ENCODE data around the gene MAPRE3. TPM values are rescaled to one million over a fixed set of nuclear protein-coding genes. Genes with fewer than 3 reads are reported as not detected.

The MAPRE3 gene
- total RNA-seq, 1 donor from 2014 or later, result 27.0 TPM

DNA sequence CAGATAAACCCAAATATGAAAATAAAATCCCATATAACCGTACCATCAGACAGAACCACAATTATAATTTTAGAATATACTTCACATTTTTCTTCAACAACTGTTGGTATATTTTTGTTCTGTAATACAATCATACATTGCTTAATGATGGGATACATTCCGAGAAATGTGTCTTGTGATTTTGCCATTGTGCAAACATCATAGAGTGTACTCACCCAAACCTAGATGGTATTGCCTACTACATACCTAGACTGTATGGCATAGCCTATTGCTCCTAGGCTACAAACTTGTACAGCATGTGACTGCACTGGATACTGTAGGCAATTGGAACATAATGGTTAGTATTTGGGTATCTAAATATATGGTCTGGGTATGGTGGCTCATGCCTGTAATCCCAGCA, 30.6 kb downstream of the MAPRE3 start:
- H3K4me1 ChIP-seq (ENCODE audit: insufficient read depth, low read length), result peaks cover 9% of the 10 kb centered on the region
- no peaks in the 10 kb centered on the region for H3K79me2 ChIP-seq (ENCODE audit: insufficient read depth, low read length)
- no peaks in the 10 kb centered on the region for H3K27me3 Mint-ChIP-seq (ENCODE audit: low read depth, unreplicated experiment)
- no peaks in the 10 kb centered on the region for H3K36me3 ChIP-seq (ENCODE audit: insufficient read depth, low read length)
- no peak overlapping the region for H3K4me2 ChIP-seq (ENCODE audit: low read length)
- H2AFZ ChIP-seq (ENCODE audit: low read depth, low read length), result no peak overlapping the region
- no peak overlapping the region for H3K9ac ChIP-seq (ENCODE audit: low read length)
- H3K36me3 Mint-ChIP-seq (ENCODE audit: low read depth, unreplicated experiment), result no peaks in the 10 kb centered on the region
- no peaks in the 10 kb centered on the region for H3K9me3 ChIP-seq (ENCODE audit: insufficient read depth, low read depth, low read length)
- peaks cover 35% of the 10 kb centered on the region for H4K20me1 ChIP-seq (ENCODE audit: insufficient read depth, low read length)
- no peak overlapping the region for H3K4me3 ChIP-seq (ENCODE audit: insufficient read depth, low read depth, low read length)
- H3K4me1 Mint-ChIP-seq (ENCODE audit: low read depth, unreplicated experiment), result peaks cover 14% of the 10 kb centered on the region
- H3K27ac Mint-ChIP-seq (ENCODE audit: unreplicated experiment), result no peak overlapping the region
- DNase-seq (ENCODE audit: low read depth), result no peak
- H3K27me3 ChIP-seq (ENCODE audit: insufficient read depth, low read length), result peaks cover 6% of the 10 kb centered on the region
- H3K9me3 Mint-ChIP-seq (ENCODE audit: unreplicated experiment), result no peaks in the 10 kb centered on the region
- FAIRE-seq, result no peak
- no peak for TF ChIP-seq EZH2 (IDR thresholded peaks at IDR 0.05; ENCODE audit: insufficient read depth, low read length)
- TF ChIP-seq, protein P1, sequence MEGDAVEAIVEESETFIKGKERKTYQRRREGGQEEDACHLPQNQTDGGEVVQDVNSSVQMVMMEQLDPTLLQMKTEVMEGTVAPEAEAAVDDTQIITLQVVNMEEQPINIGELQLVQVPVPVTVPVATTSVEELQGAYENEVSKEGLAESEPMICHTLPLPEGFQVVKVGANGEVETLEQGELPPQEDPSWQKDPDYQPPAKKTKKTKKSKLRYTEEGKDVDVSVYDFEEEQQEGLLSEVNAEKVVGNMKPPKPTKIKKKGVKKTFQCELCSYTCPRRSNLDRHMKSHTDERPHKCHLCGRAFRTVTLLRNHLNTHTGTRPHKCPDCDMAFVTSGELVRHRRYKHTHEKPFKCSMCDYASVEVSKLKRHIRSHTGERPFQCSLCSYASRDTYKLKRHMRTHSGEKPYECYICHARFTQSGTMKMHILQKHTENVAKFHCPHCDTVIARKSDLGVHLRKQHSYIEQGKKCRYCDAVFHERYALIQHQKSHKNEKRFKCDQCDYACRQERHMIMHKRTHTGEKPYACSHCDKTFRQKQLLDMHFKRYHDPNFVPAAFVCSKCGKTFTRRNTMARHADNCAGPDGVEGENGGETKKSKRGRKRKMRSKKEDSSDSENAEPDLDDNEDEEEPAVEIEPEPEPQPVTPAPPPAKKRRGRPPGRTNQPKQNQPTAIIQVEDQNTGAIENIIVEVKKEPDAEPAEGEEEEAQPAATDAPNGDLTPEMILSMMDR (IDR thresholded peaks at IDR 0.05; ENCODE audit: insufficient read depth, low read depth, low read length), result no peak
- H3K27ac ChIP-seq (ENCODE audit: low read depth, low read length), result no peak overlapping the region
- no peak overlapping the region for H3K4me3 Mint-ChIP-seq (ENCODE audit: unreplicated experiment)

DNA sequence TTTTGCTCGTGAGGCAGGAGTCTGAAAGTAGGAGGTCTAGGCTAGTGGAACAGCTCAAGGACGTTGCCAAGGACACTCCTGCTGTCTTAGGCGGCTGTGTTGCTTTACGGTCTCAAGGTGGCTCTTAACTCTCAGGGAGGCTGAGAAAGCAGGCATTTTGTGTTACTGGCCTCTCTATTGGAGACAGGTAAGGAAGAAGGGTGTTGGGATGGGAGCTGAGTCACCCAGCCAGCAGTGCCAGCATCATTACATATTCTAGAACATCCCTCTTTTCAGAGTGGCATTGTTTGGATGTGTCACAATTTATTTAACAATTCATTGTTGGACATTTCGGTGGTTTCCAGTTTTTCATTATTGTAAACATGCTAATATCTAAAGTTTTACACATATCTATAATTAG, 31.5 kb downstream of the MAPRE3 start:
- no peaks in the 10 kb centered on the region for H3K36me3 ChIP-seq (ENCODE audit: insufficient read depth, low read length)
- no peak overlapping the region for H3K4me2 ChIP-seq (ENCODE audit: low read length)
- DNase-seq (ENCODE audit: low read depth) (no peak), FAIRE-seq (no peak)
- peaks cover 9% of the 10 kb centered on the region for H3K4me1 ChIP-seq (ENCODE audit: insufficient read depth, low read length)
- H3K27ac Mint-ChIP-seq (ENCODE audit: unreplicated experiment), result no peak overlapping the region
- peaks cover 14% of the 10 kb centered on the region for H3K4me1 Mint-ChIP-seq (ENCODE audit: low read depth, unreplicated experiment)
- peaks cover 6% of the 10 kb centered on the region for H3K27me3 ChIP-seq (ENCODE audit: insufficient read depth, low read length)
- no peak overlapping the region for H3K27ac ChIP-seq (ENCODE audit: low read depth, low read length)
- no peaks in the 10 kb centered on the region for H3K36me3 Mint-ChIP-seq (ENCODE audit: low read depth, unreplicated experiment)
- TF ChIP-seq, protein P1 (IDR thresholded peaks at IDR 0.05; ENCODE audit: insufficient read depth, low read depth, low read length), result no peak
- TF ChIP-seq EZH2 (IDR thresholded peaks at IDR 0.05; ENCODE audit: insufficient read depth, low read length), result no peak
- no peak overlapping the region for H3K4me3 Mint-ChIP-seq (ENCODE audit: unreplicated experiment)
- peaks cover 35% of the 10 kb centered on the region for H4K20me1 ChIP-seq (ENCODE audit: insufficient read depth, low read length)
- no peaks in the 10 kb centered on the region for H3K9me3 Mint-ChIP-seq (ENCODE audit: unreplicated experiment)
- no peaks in the 10 kb centered on the region for H3K27me3 Mint-ChIP-seq (ENCODE audit: low read depth, unreplicated experiment)
- H3K79me2 ChIP-seq (ENCODE audit: insufficient read depth, low read length), result no peaks in the 10 kb centered on the region
- no peak overlapping the region for H3K4me3 ChIP-seq (ENCODE audit: insufficient read depth, low read depth, low read length)
- no peak overlapping the region for H2AFZ ChIP-seq (ENCODE audit: low read depth, low read length)
- H3K9ac ChIP-seq (ENCODE audit: low read length), result no peak overlapping the region
- no peaks in the 10 kb centered on the region for H3K9me3 ChIP-seq (ENCODE audit: insufficient read depth, low read depth, low read length)

DNA sequence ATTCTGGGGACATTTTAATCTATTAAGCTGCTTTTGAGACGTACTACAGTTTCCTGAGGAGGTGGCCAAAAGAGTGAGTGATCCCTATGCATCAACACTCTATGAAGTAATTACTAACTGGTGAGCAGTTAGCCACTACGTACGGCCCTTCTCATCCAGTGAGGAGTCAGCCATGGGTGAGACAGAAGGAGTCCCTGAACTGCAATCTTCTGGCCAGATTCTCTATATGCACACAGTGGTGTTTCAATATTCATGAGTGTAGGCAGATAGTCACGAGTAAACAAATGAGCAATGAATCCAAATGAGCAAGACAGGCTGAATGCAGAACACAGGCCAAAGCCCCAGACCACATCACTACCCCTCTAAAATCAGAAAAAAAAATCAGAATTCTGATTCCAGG, 32.6 kb downstream of the MAPRE3 start:
- H3K27ac Mint-ChIP-seq (ENCODE audit: unreplicated experiment), result no peak overlapping the region
- H3K4me1 Mint-ChIP-seq (ENCODE audit: low read depth, unreplicated experiment), result peaks cover 10% of the 10 kb centered on the region
- Histone ChIP-seq H3K9me3 (ENCODE audit: insufficient read depth, low read depth, low read length) (no peaks in the 10 kb centered on the region), H3K79me2 (ENCODE audit: insufficient read depth, low read length) (no peaks in the 10 kb centered on the region), H3K36me3 (ENCODE audit: insufficient read depth, low read length) (no peaks in the 10 kb centered on the region), H3K4me2 (ENCODE audit: low read length) (no peak overlapping the region), H2AFZ (ENCODE audit: low read depth, low read length) (no peak overlapping the region), H3K4me1 (ENCODE audit: insufficient read depth, low read length) (peaks cover 9% of the 10 kb centered on the region), H3K4me3 (ENCODE audit: insufficient read depth, low read depth, low read length) (no peak overlapping the region), H4K20me1 (ENCODE audit: insufficient read depth, low read length) (peaks cover 25% of the 10 kb centered on the region), H3K27me3 (ENCODE audit: insufficient read depth, low read length) (peaks cover 2% of the 10 kb centered on the region), H3K27ac (ENCODE audit: low read depth, low read length) (no peak overlapping the region), H3K9ac (ENCODE audit: low read length) (no peak overlapping the region)
- H3K4me3 Mint-ChIP-seq (ENCODE audit: unreplicated experiment), result no peak overlapping the region
- FAIRE-seq (no peak), DNase-seq (ENCODE audit: low read depth) (peak; percentile 39)
- H3K36me3 Mint-ChIP-seq (ENCODE audit: low read depth, unreplicated experiment), result peaks cover 2% of the 10 kb centered on the region
- H3K27me3 Mint-ChIP-seq (ENCODE audit: low read depth, unreplicated experiment), result no peaks in the 10 kb centered on the region
- H3K9me3 Mint-ChIP-seq (ENCODE audit: unreplicated experiment), result no peaks in the 10 kb centered on the region
- TF ChIP-seq EZH2 (IDR thresholded peaks at IDR 0.05; ENCODE audit: insufficient read depth, low read length), result no peak
